NCI-H1436 (cell line): ENCODE data around the gene CFAP299.
"Not testable (repeated sequence)": the region's sequence is repeated elsewhere in the genome, so short reads cannot be mapped to it uniquely, and the experiment has no call there.

ENCODE experiments used
- DNase-seq: peaks from one replicate; lab custom pipeline; 2025; lab: John Stamatoyannopoulos, UW

CFAP299 gene

DNA sequence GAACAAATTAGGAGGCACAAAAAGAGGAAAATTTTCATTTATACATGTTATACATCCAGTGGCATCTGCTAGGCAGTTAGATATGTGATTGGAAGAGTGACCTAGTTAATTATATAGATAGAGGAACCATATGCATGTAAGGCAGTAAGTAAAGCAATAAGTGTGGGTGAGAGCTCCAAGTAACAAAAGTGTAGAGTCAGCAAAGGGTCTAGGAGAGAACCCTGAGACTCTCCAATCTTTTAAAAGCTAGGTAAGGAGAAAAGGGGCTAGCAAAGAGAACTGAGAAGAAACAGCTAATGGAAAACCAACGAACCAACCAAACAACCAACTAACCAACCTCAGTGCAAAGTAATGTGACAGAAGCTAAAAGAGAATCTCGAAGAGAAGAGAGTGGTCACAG is 3.8 kb upstream of the CFAP299 start:
- no peak for DNase-seq

GRCh38 chr4:80333121-80333520 is 2.4 kb upstream of the CFAP299 start:
- DNase-seq: no peak

DNA sequence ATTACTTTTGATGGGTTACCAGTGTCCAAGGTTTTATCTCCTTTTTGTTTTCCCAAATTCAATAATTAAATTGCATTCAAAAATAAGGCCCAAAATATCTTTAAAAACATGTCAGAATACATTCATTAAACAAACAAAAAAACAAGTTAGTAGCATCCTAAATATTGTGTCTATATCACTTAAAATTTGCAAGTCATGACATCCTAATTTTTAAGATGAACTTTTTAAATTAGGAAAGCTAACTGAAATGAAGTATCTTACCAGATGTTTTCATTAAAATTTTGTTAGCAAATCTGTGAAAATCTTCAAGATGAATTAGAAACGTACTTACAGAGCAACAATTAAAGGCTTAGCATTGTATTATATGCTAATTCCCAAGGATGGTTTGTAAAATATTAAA is 962 bp upstream of the CFAP299 start:
- no peak for DNase-seq

- no peak for DNase-seq
Measured at GRCh38 chr4:80335226-80335553, 340 bp upstream of the CFAP299 start.

GRCh38 chr4:80336582-80336981 is 1.1 kb downstream of the CFAP299 start:
- DNase-seq: peak; percentile 25

DNA sequence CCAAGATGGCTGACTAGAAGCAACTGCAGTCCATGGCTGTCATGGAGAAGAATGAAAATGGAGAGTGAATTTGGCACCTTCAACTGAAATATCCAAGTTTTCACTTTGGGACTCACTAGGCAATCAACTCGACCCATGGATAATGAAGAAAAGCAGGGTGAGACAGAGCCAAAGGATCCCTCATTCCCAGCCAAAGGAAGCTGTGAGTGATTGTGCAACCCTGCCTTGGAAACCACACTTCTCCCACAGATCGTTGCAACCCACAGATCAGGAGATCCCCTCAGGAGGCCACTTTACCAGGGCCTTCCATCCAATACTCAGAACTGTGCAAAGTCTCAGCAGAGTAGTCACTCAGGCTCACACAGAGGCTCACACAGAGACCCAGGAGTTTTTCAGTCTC is 4.5 kb downstream of the CFAP299 start:
- DNase-seq: no peak

DNA sequence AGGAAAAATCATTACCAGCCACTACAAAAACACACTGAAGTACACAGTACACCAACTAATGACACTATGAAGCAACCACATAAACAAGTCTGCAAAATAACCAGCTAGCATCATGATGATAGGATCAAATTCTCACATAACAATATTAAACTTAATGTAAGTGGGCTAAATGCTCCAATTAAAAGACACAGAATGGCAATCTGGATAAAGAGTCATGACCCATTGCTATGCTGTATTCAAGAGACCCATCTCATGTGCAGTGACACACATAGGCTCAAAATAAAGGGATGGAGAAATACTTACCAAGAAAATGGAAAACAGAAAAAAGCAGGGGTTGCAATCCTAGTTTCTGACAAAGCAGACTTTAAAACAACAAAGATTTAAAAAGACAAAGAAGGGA is 7.2 kb downstream of the CFAP299 start:
- DNase-seq: not testable (repeated sequence)

DNA sequence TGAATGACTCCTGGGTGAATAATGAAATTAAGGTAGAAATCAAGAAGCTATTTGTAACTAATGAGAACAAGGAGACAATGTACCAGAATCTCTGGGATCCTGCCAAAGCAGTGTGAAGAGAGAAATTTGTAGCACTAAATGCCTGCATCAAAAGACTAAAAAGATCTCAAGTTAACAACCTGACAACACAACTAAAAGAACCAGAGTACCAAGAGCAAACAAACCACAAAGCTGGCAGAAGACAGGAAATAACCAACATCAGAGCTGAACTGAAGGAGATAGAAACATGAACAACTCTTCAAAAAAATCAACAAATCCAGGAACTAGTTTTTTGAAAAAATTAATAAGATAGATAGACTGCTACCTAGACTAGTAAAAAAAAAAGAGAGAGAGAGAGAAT is 8.4 kb downstream of the CFAP299 start:
- DNase-seq: no peak

GRCh38 chr4:80360084-80360483 is 24.6 kb downstream of the CFAP299 start:
- no peak for DNase-seq

DNA sequence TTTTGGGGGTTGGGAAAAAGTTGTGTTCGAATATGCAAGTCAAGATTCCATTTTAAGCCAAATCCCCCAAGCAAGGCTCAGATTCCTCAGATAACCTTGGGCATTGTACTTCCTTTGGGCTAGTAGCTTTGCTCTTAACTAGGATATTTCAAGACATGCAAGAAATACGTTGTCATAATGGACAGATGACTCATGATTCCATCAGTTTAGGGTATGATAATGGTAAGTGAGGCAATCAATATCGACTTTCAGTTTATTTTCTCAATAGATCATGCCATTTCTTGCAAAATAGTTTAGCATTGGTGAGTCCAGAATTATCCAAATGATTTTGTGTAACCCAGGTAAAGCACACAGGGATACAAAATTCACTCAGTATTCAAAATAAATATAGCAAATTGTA is 25.4 kb downstream of the CFAP299 start:
- DNase-seq: no peak

DNA sequence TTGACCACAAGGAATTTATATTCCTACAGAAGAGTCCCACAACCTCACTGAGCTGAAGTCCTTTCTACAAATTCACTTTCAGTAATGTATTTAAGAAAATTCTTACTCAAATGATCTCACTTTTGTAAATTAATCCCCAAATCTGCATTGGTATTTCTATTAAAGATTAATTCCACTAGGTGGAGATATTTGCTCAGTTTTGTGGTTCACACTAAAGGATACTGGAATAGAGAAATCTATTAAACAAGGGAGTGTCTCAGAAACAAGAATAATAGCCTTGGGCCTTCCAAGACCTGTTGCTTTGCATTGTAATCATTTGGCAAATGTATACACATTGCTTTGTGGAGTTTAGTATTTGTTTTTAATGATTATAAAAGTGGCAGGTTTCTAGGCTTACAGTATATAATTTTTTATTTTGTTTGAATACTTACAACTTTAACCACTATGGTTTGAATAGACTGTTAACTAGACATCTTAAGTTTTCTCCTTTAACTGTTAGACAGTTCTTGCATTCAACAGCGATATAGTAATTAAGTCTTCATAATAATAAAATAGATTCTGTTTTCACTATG is 25.9 kb downstream of the CFAP299 start:
- DNase-seq: peak; percentile 36

DNA sequence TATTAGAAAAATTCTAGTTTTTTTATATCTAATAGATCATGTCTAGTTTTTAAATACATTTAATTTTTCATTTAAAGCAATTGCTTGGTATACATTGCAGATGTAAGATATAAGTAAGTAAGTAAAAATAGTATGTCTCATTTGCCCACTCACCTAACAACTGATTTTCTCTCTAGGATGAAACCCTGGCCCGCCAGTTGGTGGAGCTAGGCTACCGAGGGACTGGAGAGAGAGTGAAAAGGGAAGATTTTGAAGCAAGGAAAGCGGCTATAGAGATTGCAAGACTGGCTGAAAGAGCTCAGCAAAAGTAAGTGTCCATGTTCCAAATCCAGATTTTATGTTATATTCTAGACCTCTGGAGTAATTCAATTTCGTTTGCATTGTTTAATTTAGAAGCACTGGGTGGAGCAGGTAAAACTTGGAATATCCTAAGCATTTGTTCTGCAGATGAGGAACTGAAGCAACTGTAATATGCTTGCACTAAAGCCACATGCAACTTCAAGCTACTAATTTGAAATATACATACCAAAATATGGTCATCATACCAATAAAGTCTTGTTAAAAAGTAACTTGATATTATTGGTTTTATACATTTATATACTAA is 27.1 kb downstream of the CFAP299 start:
- peak; percentile 56 for DNase-seq

DNA sequence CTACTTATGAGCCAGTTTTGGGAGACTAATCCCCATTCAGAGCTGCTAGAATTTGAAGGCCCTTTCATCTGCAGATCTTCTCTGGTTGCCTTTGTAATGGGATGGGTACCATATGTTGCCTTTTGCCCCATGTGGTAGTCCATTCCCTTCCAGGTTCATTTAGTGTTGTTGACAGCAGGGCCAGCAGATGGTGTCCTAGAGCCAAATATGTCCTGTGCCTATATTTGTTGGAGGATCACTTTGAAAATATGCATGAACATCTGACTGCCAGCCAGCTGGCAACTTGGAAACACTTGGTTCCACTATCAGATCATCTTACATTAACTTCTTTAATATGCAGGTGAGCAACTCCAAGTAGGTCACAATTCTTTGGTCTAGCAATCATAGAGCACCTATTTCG is 30.4 kb downstream of the CFAP299 start:
- DNase-seq: peak; percentile 53

DNA sequence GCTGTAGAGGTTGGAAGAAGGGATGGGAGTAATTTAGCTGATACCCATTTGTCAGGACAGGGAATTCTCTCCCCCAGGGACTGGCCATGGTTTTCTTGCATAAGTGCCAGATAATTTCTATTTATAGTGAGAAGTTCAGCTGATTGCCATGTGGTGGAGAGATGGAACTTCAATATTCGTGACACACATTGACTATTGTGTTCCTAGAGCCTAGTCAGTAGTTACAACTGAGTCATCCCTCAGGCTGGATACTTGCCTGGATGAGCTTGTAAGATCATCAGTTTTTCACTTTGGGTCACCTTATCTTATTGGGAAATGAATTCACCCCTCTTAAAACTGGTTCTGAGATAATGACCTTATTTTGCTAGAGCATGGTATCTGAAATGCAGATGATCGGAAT is 32.2 kb downstream of the CFAP299 start:
- no peak for DNase-seq

GRCh38 chr4:80370635-80371034 is 35.1 kb downstream of the CFAP299 start:
- DNase-seq: no peak

DNA sequence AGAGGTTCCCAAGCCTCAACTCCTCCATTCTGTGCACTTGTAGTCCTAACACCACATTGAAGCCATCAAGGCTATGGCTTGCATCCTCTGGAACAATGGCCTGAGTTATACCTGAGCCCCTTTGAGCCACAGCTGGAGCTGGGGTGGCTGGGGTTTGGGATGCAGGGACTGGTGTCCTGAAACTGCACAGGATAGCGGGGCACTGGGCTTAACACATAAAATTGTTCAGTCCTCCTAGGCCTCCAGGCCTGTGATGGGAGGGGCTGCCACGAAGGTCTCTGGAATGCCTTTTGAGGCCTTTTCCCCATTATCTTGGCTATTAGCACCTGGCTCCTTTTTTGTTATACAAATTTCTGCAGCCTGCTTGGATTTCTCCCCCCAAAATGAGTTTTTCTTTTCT is 35.5 kb downstream of the CFAP299 start:
- no peak for DNase-seq

- DNase-seq: no peak
Measured at GRCh38 chr4:80374180-80374579, 38.6 kb downstream of the CFAP299 start.

GRCh38 chr4:80382090-80382832 is 46.7 kb downstream of the CFAP299 start:
- no peak for DNase-seq

DNA sequence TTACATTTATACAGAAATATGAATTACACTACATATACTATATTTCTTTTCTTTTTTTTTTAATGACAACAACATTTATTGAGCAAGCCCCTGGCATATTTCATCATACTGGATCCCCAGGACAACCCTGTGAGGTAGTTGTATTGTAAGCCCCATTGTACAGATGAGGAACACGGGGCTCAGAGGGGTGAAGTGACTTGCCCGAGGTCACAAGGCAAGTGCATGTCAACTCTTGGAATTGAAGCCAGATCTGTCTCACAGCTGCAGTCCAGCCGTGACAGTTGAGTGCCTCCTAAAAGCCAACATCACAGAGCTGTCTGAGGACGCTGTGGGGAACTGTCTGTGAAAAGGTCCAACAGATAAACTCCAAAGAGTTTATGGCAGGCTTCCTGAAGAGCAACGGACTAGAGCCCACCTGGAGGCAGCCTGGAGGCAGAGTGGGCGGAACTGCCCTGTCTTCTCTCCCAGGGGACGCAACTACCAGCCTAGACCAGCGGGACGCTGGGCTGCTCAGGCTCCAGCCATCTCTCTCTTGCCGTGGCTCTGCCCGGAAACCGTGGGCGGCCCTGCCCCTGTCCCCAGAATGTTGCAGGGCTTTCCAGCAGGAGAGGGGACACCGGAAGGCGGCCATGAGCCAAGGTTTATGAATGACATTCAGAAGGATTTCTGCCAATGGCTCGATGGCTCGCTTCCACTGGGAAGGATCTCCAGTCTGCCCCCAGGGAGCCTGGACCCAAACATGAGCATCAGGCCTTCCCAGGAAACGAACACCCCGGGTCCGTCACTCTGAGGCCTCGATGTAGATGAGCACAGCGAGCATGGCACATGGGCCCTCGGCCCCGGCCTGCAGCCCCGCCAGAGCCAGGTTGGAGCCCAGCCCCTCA is 50.1 kb downstream of the CFAP299 start:
- no peak for DNase-seq

DNA sequence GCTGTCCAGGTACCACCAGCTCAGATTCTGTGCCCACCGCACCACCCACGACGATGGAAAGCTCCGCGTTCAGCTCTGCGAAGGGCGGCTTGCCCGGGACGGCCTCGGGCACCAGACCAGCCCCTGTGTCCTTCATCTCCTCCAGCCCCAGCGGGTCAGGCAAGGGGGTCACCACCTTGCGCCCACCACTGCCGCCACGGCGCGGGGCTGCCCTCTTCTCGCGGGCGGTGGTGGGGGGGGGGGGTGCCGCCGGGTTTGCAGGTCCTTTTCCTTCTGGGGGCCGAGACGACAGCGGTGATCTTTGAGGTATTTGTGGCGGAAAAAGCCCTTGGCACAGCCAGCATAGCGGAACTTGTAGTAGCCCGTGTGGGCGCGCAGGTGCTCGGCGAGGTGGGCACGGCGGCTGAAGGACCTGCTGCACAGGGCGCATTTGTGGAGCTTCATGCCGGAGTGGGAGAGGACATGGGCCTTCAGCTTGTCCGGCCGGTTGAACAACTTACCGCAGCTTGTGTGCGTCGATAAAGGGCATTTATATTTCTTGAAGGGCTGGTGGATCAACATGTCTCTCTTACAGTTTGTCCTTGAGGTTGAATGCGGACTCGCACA is 50.9 kb downstream of the CFAP299 start:
- no peak for DNase-seq

GRCh38 chr4:80387390-80388283 is 52.1 kb downstream of the CFAP299 start:
- no peak for DNase-seq
